Anterior cingulate cortex (tissue), 58 donors: ENCODE results near the gene MBOAT2.
A peak's percentile ranks its signal among the peaks of the same experiment; 100 is the strongest.
"Not testable (repeated sequence)": the region's sequence is repeated elsewhere in the genome, so short reads cannot be mapped to it uniquely, and the experiment has no call there.

Source experiments
- DNase-seq, 58 donors: peaks; one replicate each; lab custom pipeline; 2025; lab: John Stamatoyannopoulos, UW

Gene MBOAT2

DNA sequence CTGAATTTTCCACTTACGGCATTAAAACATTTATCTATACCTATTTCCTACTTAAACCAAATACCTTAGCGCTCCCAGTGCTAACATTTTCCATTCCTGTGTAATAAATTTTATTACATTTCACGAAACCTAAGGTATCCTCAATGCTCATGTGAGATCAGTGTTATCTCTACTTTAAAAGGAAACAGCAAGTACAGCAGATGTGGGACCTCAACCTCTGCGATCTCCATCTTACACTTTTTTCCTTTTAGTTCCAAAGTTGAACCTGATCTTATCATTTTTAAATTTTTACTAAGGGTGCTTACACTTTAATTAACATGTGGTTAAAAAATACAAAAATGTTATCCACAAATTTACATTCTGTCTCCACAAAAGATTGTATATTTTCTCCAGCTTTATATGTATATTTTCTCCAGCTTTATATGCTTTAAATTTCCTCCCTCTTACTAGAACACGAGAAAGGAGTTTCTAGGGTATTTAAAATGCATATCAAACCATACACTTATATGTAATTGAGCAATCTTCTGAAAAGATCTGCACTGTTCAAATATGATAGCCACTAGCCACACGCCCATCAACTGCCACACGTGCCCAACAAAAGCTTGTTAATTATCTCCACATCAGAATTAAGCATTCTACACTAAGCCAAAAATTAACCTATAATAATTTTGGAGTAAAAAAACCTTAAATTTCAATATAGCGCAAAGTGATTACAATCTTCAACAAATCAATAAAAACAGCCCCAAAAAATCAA, 38.1 kb downstream of the MBOAT2 start:
- DNase-seq: no peak

DNA sequence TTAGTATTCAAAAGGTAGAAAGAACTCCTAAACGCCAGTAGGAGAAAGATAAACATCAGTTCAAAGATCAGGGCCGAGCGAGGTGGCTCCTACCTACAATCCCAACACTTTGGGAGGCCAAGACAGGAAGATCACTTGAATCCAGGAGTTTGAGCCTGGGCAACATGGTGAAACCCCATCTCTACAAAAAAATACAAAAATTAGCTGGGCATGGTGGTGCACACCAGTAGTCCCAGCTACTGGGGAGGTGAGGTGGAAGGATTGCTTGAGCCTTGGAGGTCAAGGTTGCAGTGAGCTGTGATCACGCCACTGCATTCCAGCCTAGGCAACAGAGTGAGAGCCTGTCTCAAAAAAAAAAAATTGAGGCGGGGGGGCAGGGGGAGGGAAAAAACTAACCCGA, 40.6 kb downstream of the MBOAT2 start:
- DNase-seq: no peak

DNA sequence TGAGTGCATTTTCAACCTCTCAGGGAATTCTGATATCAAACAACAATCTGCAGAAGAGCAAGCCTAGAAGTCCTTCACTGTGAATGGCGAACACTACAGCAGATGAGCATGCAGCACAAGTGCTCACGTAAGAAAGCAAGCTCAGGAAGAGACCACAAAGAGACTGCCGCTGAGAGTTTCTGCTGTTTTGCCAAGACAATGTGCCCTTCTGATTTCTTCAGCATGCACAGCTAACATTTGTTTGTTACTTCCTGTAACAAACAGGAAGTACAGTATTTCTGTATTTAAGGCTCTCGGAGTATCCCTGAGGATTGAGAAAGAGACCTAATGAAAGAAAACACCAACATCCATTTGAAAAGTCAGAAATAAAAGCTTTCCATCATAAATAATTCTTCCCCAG, 45.9 kb downstream of the MBOAT2 start:
- DNase-seq: peak in 1 of 58 donors; percentile 9

DNA sequence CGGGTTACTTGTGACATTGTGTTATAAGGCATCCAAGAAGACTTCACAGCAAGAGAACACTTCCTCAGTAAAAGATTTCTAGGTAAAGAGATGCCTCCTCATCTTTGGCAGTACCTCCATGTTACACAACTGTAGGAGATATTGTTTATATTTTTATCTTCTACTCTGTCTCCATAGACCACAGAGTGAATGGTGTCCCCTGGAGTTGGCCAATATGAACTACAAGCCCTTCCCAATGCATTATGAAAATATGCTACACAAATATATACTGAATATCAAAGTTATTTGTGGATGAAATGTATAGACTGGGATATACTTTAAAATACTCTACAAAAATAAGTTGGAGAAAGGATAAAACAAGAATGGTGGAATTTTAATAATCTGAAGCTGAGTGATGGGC, 46.7 kb downstream of the MBOAT2 start:
- no peak for DNase-seq

DNA sequence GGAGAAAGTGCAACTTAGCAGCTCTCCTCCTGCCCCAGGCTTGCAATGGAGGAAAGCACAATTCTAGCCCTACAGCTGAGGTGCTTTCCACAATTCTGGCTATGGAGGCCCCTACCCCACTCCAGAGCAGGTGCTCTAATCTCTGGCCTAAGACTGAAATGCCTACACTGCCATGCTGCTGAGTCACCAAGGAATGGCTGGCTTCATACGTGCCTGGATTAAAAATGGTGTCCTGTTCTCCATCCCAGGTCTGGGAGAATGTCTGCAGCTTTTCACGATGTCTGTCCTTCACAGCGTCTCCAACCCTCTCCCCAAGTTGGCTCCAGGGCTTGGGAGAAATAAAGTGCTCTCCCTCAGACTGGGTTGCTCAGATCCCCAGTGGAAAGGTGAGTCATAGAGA, 48.5 kb downstream of the MBOAT2 start:
- DNase-seq: no peak

DNA sequence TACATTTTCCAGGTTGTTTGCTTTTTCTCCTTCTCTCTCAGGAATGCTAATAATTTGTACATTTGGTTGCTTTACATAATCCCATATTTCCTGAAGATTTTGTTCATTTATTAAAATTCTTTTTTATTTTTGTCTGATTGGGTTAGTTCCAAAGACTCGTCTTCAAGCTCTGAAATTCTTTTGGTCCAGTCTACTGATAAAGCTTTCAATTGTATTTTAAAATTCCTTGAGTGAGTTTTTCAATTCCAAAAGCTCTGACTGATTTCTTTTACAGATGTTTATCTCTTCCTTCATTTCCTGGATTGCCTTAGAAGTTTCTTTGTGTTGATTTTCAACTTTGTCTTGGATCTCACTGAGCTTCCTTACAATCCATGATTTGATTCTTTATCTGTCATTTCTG, 50.0 kb downstream of the MBOAT2 start:
- no peak for DNase-seq

DNA sequence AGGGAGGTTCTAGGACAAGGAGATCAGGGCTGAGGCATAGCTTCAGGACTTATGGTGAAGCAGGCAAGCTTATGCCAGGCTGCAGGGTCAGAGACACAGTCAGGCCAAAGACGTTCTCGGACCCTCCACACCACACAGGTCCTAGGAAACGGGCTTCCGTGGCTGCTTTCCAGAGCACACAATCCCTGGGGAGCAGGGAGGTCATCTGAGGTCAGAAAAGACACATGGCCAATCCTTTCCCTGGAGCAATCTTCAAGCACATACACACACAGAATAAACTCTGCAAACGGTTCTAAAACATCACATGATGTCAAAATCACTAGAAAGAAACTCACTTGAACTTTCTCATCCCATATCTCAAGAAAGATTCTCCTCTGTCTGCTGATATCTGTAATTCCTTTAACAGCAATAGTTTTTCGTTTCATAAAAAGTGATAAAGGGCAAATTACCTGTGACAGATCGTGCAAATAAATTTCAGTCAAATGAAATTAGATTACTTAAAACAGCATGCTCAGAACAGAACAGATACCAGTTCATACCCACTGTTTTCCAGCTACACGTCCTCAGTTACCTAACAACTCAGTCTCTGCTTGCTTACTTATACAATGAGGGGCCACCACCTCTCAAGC, 63.9 kb downstream of the MBOAT2 start:
- DNase-seq: no peak

DNA sequence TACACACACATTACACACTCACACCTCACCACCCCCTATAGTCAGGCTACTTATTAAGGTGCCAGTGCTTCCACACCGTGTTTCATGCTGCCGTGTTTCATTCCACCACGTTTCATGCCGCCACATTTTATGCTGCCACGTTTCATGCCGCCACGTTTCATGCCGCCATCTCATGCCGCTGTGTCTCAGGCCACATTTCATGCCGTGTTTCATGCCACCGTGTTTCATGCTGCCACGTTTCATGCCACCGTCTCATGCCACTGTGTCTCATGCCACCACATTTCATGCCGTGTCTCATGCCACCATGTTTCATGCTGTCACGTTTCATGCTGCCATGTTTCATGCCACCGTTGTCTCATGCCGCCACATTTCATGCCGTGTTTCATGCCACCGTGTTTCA, 65.1 kb downstream of the MBOAT2 start:
- no peak for DNase-seq

DNA sequence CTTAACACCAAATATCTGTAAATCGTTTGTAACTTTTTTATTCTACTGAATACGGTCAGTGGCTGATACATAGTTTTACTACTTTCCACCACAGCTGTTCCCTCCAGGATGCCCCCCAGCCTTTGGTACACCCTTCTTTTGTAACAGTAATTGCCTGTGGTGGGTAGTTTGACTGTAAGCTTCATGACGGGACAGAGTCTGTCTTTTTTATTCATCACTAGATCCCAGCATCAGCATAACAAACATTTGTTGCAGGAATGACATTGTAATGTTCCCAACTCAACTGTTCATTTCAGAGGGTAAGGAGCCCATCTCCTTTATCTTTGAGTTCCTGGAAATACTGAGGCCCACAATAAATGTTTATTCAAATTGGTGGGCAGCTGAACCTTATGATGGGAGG, 67.5 kb downstream of the MBOAT2 start:
- no peak for DNase-seq

DNA sequence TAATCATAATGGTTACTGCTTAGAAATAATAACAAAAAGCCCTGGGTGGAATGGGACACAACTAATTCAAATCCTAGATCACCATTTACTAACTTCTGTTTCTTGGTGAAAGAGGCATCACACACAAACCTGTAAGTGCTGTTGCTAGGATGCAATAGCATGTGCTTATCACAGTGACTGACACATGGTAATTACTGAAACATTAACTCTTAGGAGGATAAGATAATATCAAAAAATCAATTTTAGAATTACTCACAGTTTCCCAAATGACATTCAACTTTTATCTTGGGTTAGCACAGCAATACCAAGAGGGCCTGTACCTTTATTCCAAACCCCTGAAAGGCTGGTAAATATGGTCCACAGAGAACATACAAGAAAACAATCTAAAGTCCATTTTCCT, 69.1 kb downstream of the MBOAT2 start:
- no peak for DNase-seq

DNA sequence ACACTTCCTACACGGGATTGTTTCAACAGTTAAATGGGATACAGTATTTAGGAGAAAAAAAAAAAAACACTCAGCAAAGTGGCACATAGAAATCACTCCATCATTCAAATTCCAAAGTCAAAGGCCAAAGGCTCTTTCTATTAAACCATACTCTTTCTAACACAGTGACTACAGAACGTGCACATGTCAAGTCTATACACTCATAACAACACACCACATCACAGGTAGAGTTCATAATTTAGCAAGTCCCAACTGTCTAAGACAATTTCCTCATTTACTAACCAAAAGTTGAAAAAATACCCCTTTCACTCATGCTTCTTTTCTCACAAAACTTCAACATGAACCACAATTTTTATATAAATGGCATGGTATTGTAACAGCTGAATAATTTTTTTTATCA, 70.8 kb downstream of the MBOAT2 start:
- no peak for DNase-seq

DNA sequence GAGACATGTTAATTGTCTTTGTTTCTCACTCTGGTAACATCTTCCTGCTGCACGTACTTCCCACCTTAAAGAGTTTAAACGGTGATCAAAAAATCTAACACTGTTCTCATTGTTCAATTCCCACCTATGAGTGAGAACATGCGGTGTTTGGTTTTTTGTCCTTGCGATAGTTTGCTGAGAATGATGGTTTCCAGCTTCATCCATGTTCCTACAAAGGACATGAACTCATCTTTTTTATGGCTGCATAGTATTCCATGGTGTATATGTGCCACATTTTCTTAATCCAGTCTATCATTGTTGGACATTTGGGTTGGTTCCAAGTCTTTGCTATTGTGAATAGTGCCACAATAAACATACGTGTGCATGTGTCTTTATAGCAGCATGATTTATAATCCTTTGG, 73.3 kb downstream of the MBOAT2 start:
- DNase-seq: not testable (repeated sequence)

DNA sequence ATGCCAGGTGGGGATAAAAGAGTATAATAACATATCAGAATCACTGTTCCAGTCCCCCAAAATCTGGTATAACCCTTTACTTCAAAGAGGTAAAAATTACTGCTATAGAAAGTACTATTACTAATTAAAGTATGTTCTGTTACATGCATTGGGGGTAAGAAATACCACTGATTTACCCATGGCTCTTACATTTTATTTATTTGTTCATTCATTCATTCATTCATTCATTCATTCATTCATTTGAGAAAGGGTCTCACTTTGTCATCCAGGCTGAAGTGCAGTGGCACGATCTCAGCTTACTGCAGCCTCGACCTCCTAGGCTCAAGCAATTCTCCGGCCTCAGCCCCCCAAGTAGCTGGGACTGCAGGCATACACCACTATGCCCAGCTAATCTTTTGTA, 74.4 kb downstream of the MBOAT2 start:
- no peak for DNase-seq

DNA sequence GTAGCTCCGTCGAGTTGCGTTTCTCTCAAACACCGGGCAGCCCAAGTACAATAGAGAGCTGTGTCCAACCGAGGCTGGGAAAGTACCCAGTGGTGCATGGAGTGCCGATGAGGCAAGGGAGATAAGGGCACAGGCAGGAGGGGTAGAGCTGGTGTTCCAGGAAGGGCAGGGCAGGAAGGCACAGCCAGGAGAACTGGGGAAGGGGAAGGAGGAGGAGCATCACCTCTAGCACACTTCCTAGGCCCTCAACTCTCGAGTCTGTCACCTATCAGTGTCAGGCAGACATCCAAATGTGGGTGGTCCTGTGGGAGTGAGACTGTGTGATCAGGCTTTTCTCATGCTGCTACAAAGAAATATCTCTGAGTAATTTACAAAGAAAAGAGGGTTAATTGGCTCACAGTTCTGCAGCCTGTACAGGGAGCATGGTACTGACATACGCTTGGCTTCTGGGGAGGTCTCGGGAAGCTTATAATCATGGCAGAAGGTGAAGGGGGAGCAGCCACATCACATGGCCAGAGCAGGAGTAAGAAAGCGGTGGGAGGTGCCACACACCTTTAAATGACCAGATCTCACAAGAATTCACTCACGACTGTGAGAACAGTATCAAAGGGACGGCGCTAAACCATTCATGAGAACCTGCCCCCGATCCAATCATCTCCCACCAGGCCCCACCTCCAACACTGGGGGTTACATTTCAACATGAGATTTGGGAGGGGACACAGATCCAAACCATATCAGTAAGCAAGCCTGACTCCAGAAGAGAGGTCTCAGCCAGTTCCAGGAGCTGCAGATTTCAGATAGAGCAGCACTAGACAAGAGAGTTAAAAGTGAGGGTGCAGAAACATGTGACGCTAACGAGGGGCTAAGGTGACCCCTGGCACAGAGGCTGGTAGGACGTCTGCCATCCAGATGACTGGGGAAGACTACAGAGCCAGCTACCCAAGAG, 75.7 kb downstream of the MBOAT2 start:
- DNase-seq: peak in 39 of 58 donors; percentile 2 to 81 (median 33)

DNA sequence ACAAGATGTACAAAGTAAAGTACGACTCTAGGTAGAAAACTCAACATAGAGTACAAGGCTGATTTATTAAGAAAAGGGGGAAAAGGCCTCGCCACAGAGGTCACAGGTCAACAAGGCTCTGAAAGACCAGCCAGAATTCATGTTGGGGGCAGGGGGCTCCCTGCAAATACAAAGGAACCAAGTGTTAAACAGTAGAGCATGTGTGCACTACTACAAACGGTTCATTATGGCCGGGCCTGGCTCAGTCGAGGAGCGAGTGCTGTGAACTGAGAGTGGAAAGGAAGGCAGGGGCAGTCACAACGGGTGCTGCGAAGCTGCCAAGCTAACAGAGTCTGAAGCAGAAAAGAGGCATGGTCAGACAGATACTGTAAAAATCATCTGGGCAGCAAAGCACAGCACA, 77.1 kb downstream of the MBOAT2 start:
- DNase-seq: peak in 52 of 58 donors; percentile 9 to 92 (median 66)

DNA sequence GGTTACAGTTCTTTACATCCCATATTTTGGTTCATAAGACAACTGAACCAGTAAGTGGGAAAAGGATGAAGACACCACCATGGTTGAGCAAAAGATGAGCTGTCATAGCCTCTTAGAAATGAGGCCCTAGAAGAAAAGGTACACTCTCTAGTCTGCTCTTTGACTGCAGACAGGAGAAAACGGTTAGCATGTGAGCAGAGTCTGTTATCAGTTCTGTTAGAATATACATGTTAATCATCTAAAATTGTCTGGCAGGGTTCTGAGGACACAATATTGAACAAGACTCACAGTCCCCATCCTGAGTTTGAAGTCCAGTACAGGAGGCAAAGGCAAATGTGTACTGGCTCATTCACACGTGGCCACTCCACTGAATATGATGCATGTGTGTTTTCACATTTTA, 78.1 kb downstream of the MBOAT2 start:
- no peak for DNase-seq

DNA sequence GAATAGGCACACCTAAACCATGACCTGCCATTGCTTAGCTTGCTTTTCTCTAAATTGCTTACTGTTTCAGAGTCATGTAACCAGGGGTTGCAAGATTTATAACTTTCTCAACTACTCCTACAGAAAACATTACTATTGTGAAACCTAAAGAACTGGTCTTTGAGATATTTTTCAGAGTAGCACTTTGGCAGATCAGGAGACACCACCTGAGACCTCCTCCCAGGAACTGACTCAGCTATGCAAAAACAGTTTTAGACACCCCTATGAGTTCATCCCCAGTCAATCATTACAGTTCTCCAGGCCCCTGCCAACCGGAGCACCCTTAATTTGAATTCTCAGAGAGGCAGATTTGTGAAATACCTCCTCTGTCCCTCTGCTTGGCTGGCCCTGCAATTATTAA, 80.3 kb downstream of the MBOAT2 start:
- no peak for DNase-seq

DNA sequence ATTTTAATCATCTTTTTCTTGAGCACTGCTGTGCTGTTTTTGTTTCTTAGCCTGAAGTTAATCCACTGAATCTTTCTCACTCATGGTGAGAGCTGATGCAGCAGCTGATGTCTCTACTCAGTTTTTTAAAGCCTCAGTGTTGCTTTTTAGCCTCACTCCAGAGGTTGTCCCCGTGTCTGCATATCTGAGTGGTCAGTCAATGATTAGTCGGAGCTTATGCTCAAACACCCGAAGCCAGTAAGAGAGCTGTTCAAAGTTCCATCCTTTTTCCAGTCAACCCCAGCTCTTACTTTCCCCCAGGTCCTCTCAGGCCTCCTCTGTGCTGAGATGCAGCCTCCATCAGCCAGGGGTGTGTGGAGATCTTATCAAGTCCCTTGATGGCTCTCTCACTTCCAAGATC, 81.1 kb downstream of the MBOAT2 start:
- no peak for DNase-seq

DNA sequence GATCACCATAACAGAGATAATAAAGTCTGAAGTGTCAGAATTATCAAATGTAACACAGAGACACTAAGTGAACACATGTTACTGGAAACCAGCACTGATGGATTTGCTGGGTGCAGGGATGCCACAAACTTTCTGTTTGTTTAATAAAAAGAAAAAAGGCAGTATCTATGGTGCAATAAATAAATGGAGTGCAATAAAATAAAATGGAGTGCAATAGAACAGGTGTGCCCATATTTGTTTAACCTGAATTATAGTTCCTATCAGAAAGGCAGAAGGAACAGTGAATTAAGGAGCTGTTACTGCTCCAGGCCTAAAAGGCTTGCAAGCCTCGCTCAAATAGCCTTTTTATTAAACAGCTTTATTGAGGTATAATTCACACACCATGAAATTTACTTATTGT, 85.1 kb downstream of the MBOAT2 start:
- no peak for DNase-seq

DNA sequence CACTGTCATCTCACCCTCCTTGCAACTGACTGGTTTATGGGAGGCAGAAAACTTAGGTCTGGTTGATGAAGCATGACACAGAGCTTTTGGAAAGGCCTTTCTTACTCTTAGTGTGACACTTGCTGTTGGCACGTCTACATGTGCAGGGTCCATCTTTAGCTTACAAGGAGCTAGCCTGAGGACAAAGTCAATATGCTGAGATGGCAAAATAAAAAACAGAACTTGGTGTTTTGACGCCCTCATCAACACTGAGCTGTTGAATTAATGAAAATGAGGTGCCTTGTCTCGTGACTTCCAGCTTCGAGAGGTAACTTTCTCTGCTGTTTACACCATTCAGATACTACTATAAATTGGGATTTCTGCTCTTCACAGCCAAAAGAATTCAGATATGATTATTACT, 87.5 kb downstream of the MBOAT2 start:
- no peak for DNase-seq

DNA sequence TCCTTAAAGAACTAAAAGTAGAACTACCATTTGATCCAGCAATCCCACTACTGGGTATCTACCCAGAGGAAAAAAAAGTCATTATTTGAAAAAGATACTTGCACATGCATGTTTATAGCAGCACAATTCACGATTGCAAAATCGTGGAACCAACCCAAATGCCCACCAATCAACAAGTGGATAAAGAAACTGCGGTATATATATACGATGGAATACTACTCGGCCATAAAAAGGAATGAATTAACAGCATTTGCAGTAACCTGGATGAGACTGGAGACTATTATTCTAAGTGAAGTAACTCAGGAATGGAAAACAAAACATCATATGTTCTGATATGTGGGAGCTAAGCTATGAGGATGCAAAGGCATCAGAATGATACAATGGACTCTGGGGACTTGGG, 89.7 kb downstream of the MBOAT2 start:
- not testable (repeated sequence) for DNase-seq
